Mucosa of descending colon (tissue), 3 donors: Measurements from ENCODE around the gene TPI1. TPM values are rescaled to one million over a fixed set of nuclear protein-coding genes. Genes with fewer than 3 reads are reported as not detected.
A peak's percentile ranks its signal among the peaks of the same experiment; 100 is the strongest.

Experiments used
- ATAC-seq: fragments of 200-7000 bp; cut with Tn5 transposase; one replicate; pipeline ENCODE4 v1.9.1; 2020; ENCODE audit warnings: mild to moderate bottlenecking, moderate library complexity
- DNase-seq, 3 donors: peaks; one replicate each; pipeline ENCODE4 v3.0.0-alpha.2; 2020
- H3K36me3 ChIP-seq: fragments of 200-600 bp; one replicate; pipeline ENCODE4 v1.8.0; 2021; ENCODE audit warnings: low read depth, mild to moderate bottlenecking
- H3K4me1 ChIP-seq: fragments of 200-600 bp; one replicate; pipeline ENCODE4 v1.8.0; 2021; ENCODE audit warnings: low read depth, mild to moderate bottlenecking
- H3K4me3 ChIP-seq: fragments of 200-600 bp; one replicate; pipeline ENCODE4 v1.8.0; 2021; ENCODE audit warnings: mild to moderate bottlenecking
- H3K9me3 ChIP-seq: fragments of 200-600 bp; one replicate; pipeline ENCODE4 v1.8.0; 2021; ENCODE audit warnings: mild to moderate bottlenecking
- CTCF ChIP-seq: fragments of 200-600 bp; IDR thresholded peaks from one replicate; pipeline ENCODE4 v1.8.0; 2022; ENCODE audit warnings: antibody characterized with exemption, mild to moderate bottlenecking
- intact Hi-C, 2 donors: fragments of 100-400 bp; cut with DNase I in 1 of 2; cut with micrococcal nuclease in 1 of 2; formaldehyde crosslinking; loops; one replicate each; pipeline versions ENCODE4 v1.11.0 to v1.11.1; 2022; cut with DNase I, micrococcal nuclease
- total RNA-seq, 3 donors: library from RNA; stranded (reverse); fragmentation: NEBNext Ultra II Directional in 2 of 3; extraction: Animal tissue kit (Norgen Biotek cat#: 25700) in 2 of 3; gene quantifications; one replicate each; pipeline versions ENCODE4 v1.2.1 to v1.2.4, GENCODE V29; 2021 to 2023
- donor health status: DM: no; HTN: no; CAD: no; lungs with moderate emphysema.
- donor health status: DM: no; HTN: no; CAD: no.
- donor health status: DM: no; HTN: yes; CAD: no.

Gene TPI1
- total RNA-seq, 3 donors from 2014 or later, result 408 to 766 (median 700) TPM

- H3K4me3 ChIP-seq, result no peak overlapping the region
- intact Hi-C loops, result loop anchor here in 1 of 2 donors (10.0 kb wide), 1 partner anchor 185 kb away; the partner anchor contains the start of gene C1R
- peaks cover 10% of the 10 kb centered on the region for H3K4me1 ChIP-seq
- no peaks in the 10 kb centered on the region for H3K9me3 ChIP-seq
- TF ChIP-seq CTCF, result no peak
- no peak for ATAC-seq
- no peaks in the 10 kb centered on the region for H3K36me3 ChIP-seq
- no peak for DNase-seq
Measured at GRCh38 chr12:6909421-6910145, 42.3 kb downstream of the TPI1 start.

GRCh38 chr12:6912164-6912935, 45.0 kb downstream of the TPI1 start:
- no peak for TF ChIP-seq CTCF

GRCh38 chr12:6914246-6914946, 47.1 kb downstream of the TPI1 start, which contains the start of gene ENO2:
Gene ENO2 (plus strand): TSS chr12:6914580. CDS start chr12:6915833, 1,253 bp downstream.
- ATAC-seq, result peak; percentile 89
- Histone ChIP-seq H3K4me1 (peaks cover 16% of the 10 kb centered on the region), H3K4me3 (peak within 1 kb of the TSS; percentile 19), H3K36me3 (no peaks in the 10 kb centered on the region), H3K9me3 (no peaks in the 10 kb centered on the region)
- no peak for TF ChIP-seq CTCF
- intact Hi-C loops, result loop anchor here in 1 of 2 donors (10.0 kb wide), 1 partner anchor 180 kb away; the partner anchor contains the start of gene C1R
- DNase-seq, result peak; percentile 63 to 87 (median 78)

More at GRCh38 chr12:6912164-6912935, 45.0 kb downstream of the TPI1 start:
- peaks cover 16% of the 10 kb centered on the region for H3K4me1 ChIP-seq
- no peak overlapping the region for H3K4me3 ChIP-seq
- no peaks in the 10 kb centered on the region for H3K9me3 ChIP-seq
- intact Hi-C loops, result loop anchor here in 1 of 2 donors (10.0 kb wide), 1 partner anchor 182 kb away; the partner anchor contains the start of gene C1R
- no peak for ATAC-seq
- peak in 1 of 3 donors; percentile 36 for DNase-seq
- no peaks in the 10 kb centered on the region for H3K36me3 ChIP-seq

GRCh38 chr12:6914947-6915788, 47.8 kb downstream of the TPI1 start:
- Histone ChIP-seq H3K4me3 (peak overlapping the region; percentile 19), H3K4me1 (peaks cover 16% of the 10 kb centered on the region), H3K9me3 (no peaks in the 10 kb centered on the region), H3K36me3 (no peaks in the 10 kb centered on the region)
- ATAC-seq, result peak; percentile 2
- TF ChIP-seq CTCF, result no peak
- intact Hi-C loops, result loop anchor here in 1 of 2 donors (10.0 kb wide), 1 partner anchor 180 kb away; the partner anchor contains the start of gene C1R
- peak in 1 of 3 donors; percentile 56 for DNase-seq
